Stomach (tissue), 9 donors: Measurements from ENCODE around the gene PPP2R5D. TPM values are rescaled to one million over a fixed set of nuclear protein-coding genes. Genes with fewer than 3 reads are reported as not detected.

Source experiments
- DNase-seq, 2 donors: peaks; one replicate each; pipeline versions ENCODE4 v3.0.0 to v3.0.0-alpha.2; 2013 to 2019
- H3K27ac ChIP-seq, 5 donors: fragments of 200-600 bp in 4 of 5; sonication (generic) in 4 of 5; one replicate each; pipeline ENCODE4 v1.5.1; 2013 to 2019; ENCODE audit warnings: mild to moderate bottlenecking in 1 of 5, moderate library complexity in 1 of 5
- H3K27me3 ChIP-seq, 3 donors: fragments of 200-600 bp; sonication (generic); one replicate each; pipeline ENCODE4 v1.5.1; 2017 to 2019; ENCODE audit warnings: mixed run types in 1 of 3
- H3K36me3 ChIP-seq, 4 donors: fragments of 200-600 bp; sonication (generic); 1 replicate in 3 of 4; 2 replicates in 1 of 4; pipeline ENCODE4 v1.5.1; 2016 to 2019
- H3K4me1 ChIP-seq, 4 donors: fragments of 200-600 bp; sonication (generic); one replicate each; pipeline ENCODE4 v1.5.1; 2016 to 2019
- H3K4me3 ChIP-seq, 4 donors: fragments of 200-600 bp; sonication (generic) in 3 of 4; one replicate each; pipeline ENCODE4 v1.5.1; 2016 to 2019; ENCODE audit warnings: mild to moderate bottlenecking in 1 of 4
- H3K9me3 ChIP-seq, 4 donors: fragments of 200-600 bp; sonication (generic); one replicate each; pipeline ENCODE4 v1.5.1; 2016 to 2019
- CTCF ChIP-seq, 7 experiments: fragments of 450-650 bp in 4 of 7; fragments of 200-600 bp in 3 of 7; sonication (generic) in 3 of 7; IDR thresholded peaks; one replicate each; pipeline ENCODE4 v1.5.1; 2016 to 2019; ENCODE audit warnings: antibody characterized with exemption in 7 of 7, control low read depth in 2 of 7, mild to moderate bottlenecking in 1 of 7
- EP300 ChIP-seq: sonication (generic); formaldehyde crosslinking; IDR thresholded peaks from one replicate; pipeline ENCODE4 v1.6.1; 2017; ENCODE audit warnings: antibody characterized with exemption
- POLR2A ChIP-seq, 4 donors: fragments of 450-650 bp; IDR thresholded peaks; one replicate each; pipeline ENCODE4 v1.6.1; 2016; ENCODE audit warnings: antibody characterized with exemption in 4 of 4, control low read depth in 2 of 4, mild to moderate bottlenecking in 1 of 4, moderate library complexity in 1 of 4
- POLR2AphosphoS5 ChIP-seq, 3 donors: sonication (generic); formaldehyde crosslinking; IDR thresholded peaks; one replicate each; pipeline ENCODE4 v1.6.1; 2016; ENCODE audit warnings: antibody characterized with exemption in 3 of 3
- WGBS, 5 donors: extraction: QIAGEN DNeasy Blood & Tissue Kit in 3 of 5; methylation state at CpG; one replicate each; pipeline versions ENCODE4 v1.1.5 to v1.1.7; 2013 to 2018; 5-methylcytosine and 5-hydroxymethylcytosine counted together
- intact Hi-C: fragments of 100-400 bp; cut with DNase I; formaldehyde crosslinking; loops from one replicate; pipeline ENCODE4 v1.15.1; 2023; ENCODE audit warnings: low total_unique reads
- polyA plus RNA-seq, 3 donors: library from polyadenylated mRNA; stranded (reverse); fragments of 200-250 nt; gene quantifications; one replicate each; pipeline ENCODE4 v1.2.3, GENCODE V29; 2013
- total RNA-seq, 5 donors: library from RNA; depleted of rRNA; stranded (reverse); fragments of >200 nt; gene quantifications; one replicate each; pipeline versions ENCODE4 v1.1.0 to v1.2.3, GENCODE V29; 2014 to 2016
- donor health status: healthy with polysubstance abuse.
- donor health status: Bipolar disorder and iron deficiency.
- donor health status: healthy.

PPP2R5D gene
- total and polyA plus RNA-seq, 8 donors: 19.6 to 517 (median 24.1) TPM

GRCh38 chr6:43043310-43043709 lies 58.9 kb downstream of the PPP2R5D start:
- no peaks in the 10 kb centered on the region for H3K9me3 ChIP-seq
- no peak overlapping the region for H3K4me3 ChIP-seq
- TF ChIP-seq CTCF (IDR thresholded peaks at IDR 0.05) (no peak), EP300 (no peak), POLR2A (IDR thresholded peaks at IDR 0.05) (no peak), POLR2AphosphoS5 (IDR thresholded peaks at IDR 0.05) (no peak)
- no peaks in the 10 kb centered on the region for H3K4me1 ChIP-seq
- no peak overlapping the region for H3K27ac ChIP-seq
- DNase-seq: no peak
- whole genome bisulfite sequencing, 5 donors: 91 to 95% (median 93%) methylated on average over 7 to 9 of the region's 9 CpGs
- intact Hi-C loops: no loop called here
- no peaks in the 10 kb centered on the region for H3K27me3 ChIP-seq
- H3K36me3 ChIP-seq: peaks cover 59 to 97% (median 96%) of the 10 kb centered on the region in 4 donors

- WGBS, 5 donors: 84 to 94% (median 93%) methylated on average over 6 to 11 of the region's 11 CpGs
- H3K9me3 ChIP-seq: no peaks in the 10 kb centered on the region
- TF ChIP-seq CTCF (IDR thresholded peaks at IDR 0.05): no peak
- TF ChIP-seq POLR2A (IDR thresholded peaks at IDR 0.05): no peak
- TF ChIP-seq POLR2AphosphoS5 (IDR thresholded peaks at IDR 0.05): no peak
- no peak for TF ChIP-seq EP300
- H3K4me3 ChIP-seq: no peak overlapping the region
- intact Hi-C loops: no loop called here
- H3K27me3 ChIP-seq: no peaks in the 10 kb centered on the region
- peaks cover 60 to 98% (median 96%) of the 10 kb centered on the region in 4 donors for H3K36me3 ChIP-seq
- no peaks in the 10 kb centered on the region for H3K4me1 ChIP-seq
- H3K27ac ChIP-seq: no peak overlapping the region
- no peak for DNase-seq
Observed at GRCh38 chr6:43045371-43045930, 61.1 kb downstream of the PPP2R5D start.

- intact Hi-C loops: no loop called here
- H3K9me3 ChIP-seq: no peaks in the 10 kb centered on the region
- DNase-seq: no peak
- H3K36me3 ChIP-seq: peaks cover 47 to 84% (median 81%) of the 10 kb centered on the region in 4 donors
- WGBS, 5 donors: 87 to 96% (median 91%) methylated on average over 5 to 7 of the region's 7 CpGs
- H3K27ac ChIP-seq: no peak overlapping the region
- H3K27me3 ChIP-seq: no peaks in the 10 kb centered on the region
- TF ChIP-seq POLR2A (IDR thresholded peaks at IDR 0.05): no peak
- no peak for TF ChIP-seq POLR2AphosphoS5 (IDR thresholded peaks at IDR 0.05)
- TF ChIP-seq CTCF (IDR thresholded peaks at IDR 0.05): no peak
- TF ChIP-seq EP300: no peak
- H3K4me3 ChIP-seq: no peak overlapping the region
- peaks cover 8 to 23% (median 17%) of the 10 kb centered on the region in 4 donors for H3K4me1 ChIP-seq
Observed at GRCh38 chr6:43047998-43048397, 63.6 kb downstream of the PPP2R5D start.

GRCh38 chr6:43050981-43051380 lies 66.6 kb downstream of the PPP2R5D start:
- Histone ChIP-seq H3K9me3 (no peaks in the 10 kb centered on the region), H3K27ac (no peak overlapping the region), H3K4me1 (peaks cover 14 to 36% (median 29%) of the 10 kb centered on the region in 4 donors), H3K4me3 (no peak overlapping the region), H3K27me3 (no peaks in the 10 kb centered on the region), H3K36me3 (peaks cover 31 to 69% (median 63%) of the 10 kb centered on the region in 4 donors)
- 93 to 95% (median 93%) methylated on average over 13 to 17 of the region's 17 CpGs for WGBS, 5 donors
- DNase-seq: no peak
- intact Hi-C loops: no loop called here
- TF ChIP-seq EP300: no peak
- no peak for TF ChIP-seq POLR2A (IDR thresholded peaks at IDR 0.05)
- no peak for TF ChIP-seq CTCF (IDR thresholded peaks at IDR 0.05)
- no peak for TF ChIP-seq POLR2AphosphoS5 (IDR thresholded peaks at IDR 0.05)
